ENCODE results near the gene CAPN7. TPM values are rescaled to one million over a fixed set of nuclear protein-coding genes. Genes with fewer than 3 reads are reported as not detected.
A peak's percentile ranks its signal among the peaks of the same experiment; 100 is the strongest.

CAPN7 gene
- total RNA-seq, 2 donors from 2014 or later = 45.1 to 46.7 TPM

DNA sequence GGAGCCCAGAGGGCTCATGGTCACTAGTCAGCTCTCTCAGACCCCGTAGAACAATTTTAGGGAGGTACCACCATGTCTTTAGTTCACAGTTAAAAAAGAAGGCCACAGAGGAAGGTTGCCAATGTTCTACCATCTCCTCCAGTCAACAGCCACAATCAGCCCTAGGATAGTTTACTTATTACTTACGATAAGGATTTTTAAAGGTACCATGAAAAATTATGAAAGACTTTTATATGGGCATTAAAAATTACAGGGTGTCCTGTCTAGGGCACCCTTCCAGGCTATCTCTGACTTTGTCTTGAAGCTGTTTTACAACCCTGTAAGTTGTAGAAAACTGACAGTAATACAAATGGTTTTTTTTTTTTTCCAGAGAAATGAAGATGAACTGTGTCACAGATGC is 57.9 kb downstream of the CAPN7 start:
- TF ChIP-seq, protein P1, sequence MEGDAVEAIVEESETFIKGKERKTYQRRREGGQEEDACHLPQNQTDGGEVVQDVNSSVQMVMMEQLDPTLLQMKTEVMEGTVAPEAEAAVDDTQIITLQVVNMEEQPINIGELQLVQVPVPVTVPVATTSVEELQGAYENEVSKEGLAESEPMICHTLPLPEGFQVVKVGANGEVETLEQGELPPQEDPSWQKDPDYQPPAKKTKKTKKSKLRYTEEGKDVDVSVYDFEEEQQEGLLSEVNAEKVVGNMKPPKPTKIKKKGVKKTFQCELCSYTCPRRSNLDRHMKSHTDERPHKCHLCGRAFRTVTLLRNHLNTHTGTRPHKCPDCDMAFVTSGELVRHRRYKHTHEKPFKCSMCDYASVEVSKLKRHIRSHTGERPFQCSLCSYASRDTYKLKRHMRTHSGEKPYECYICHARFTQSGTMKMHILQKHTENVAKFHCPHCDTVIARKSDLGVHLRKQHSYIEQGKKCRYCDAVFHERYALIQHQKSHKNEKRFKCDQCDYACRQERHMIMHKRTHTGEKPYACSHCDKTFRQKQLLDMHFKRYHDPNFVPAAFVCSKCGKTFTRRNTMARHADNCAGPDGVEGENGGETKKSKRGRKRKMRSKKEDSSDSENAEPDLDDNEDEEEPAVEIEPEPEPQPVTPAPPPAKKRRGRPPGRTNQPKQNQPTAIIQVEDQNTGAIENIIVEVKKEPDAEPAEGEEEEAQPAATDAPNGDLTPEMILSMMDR (IDR thresholded peaks at IDR 0.05) = no peak
- peak; percentile 78 for TF ChIP-seq POLR2AphosphoS5 (IDR thresholded peaks at IDR 0.05)
- Histone ChIP-seq H3K27me3 (replicated peaks; ENCODE audit: insufficient read depth) (no peaks in the 10 kb centered on the region), H3K36me3 (no peaks in the 10 kb centered on the region), H3K4me3 (no peak overlapping the region), H3K4me1 (replicated peaks) (no peaks in the 10 kb centered on the region), H3K9me3 (no peaks in the 10 kb centered on the region), H3K27ac (no peak overlapping the region)
- 13% methylated on average over 2 of the region's 2 CpGs for WGBS
- intact Hi-C loops (cut with DNase I) = no loop called here
- peak; percentile 38 for DNase-seq (ENCODE audit: low spot score)

DNA sequence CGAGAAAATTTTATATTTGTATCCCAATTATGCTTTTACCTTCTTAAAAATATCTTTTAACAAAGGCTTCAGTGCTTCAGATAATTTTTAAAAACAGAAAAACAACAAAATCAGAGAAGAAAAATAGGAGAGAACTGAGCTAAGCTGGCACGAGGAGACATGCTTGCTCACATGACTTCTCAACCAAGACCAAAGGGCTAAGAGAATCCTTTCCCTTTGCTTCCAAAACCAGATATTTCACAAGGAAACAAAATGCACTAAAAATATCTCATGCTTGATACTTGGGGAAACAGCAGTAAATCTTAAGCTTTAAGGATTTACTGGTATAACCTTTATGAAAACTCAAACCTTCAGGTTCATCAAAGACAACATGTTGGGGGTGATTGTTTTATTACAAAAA is 58.4 kb downstream of the CAPN7 start:
- Histone ChIP-seq H3K4me3 (no peak overlapping the region), H3K27me3 (replicated peaks; ENCODE audit: insufficient read depth) (no peaks in the 10 kb centered on the region), H3K9me3 (no peaks in the 10 kb centered on the region), H3K36me3 (no peaks in the 10 kb centered on the region), H3K4me1 (replicated peaks) (no peaks in the 10 kb centered on the region), H3K27ac (no peak overlapping the region)
- TF ChIP-seq, protein P1 (IDR thresholded peaks at IDR 0.05) = no peak
- TF ChIP-seq POLR2AphosphoS5 (IDR thresholded peaks at IDR 0.05) = no peak
- intact Hi-C loops (cut with DNase I) = no loop called here
- no peak for DNase-seq (ENCODE audit: low spot score)
- WGBS = 53% methylated on average over 2 of the region's 2 CpGs

DNA sequence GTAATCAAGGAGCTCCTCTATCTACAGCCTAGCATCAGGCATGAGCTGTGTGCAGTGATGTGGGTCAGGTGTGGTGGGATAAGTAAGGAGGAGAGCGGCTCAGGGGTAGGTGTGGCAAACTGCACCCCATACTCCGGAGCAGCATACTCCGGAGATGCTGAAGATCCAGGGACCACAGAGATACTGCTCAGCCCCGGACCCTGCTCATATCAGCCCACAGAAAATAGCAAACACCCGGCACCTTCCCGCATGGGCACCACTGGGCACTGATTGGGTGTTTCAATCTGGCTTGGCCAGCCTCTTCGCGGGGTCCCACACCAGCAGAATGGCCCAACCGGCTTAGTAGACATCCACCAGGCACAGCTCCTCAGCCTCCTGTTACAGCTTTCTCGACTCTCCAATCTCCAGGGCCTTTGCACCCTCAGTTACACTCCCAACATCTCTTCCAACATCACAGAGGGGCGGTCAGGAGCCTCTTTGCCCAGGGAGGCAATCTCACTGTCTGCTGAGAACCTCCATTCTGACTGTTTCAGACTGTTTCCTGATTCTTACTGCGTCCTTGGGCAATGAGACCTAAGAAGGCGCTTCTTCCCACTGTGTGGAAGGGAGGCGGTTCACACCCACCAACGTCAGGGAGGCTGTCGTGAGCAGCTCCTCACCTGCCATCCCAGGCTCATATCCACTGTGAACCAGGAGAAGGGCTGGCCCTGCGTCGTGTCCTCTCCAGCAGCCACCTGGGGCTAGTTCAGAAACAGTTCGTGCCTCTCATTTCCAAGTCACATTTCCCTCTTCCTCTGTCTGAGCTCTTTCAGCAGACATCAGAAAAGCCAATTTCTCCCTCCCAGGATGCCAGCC is 59.8 kb downstream of the CAPN7 start:
- Histone ChIP-seq H3K9me3 (no peaks in the 10 kb centered on the region), H3K27ac (no peak overlapping the region), H3K27me3 (replicated peaks; ENCODE audit: insufficient read depth) (no peaks in the 10 kb centered on the region), H3K4me3 (no peak overlapping the region), H3K4me1 (replicated peaks) (no peaks in the 10 kb centered on the region), H3K36me3 (no peaks in the 10 kb centered on the region)
- WGBS = 92% methylated on average over 19 of the region's 19 CpGs
- intact Hi-C loops (cut with DNase I) = loop anchor here (5.0 kb wide), 1 partner anchor 59 kb away; the partner anchor contains the start of gene CAPN7
- TF ChIP-seq POLR2AphosphoS5 (IDR thresholded peaks at IDR 0.05) = no peak
- TF ChIP-seq POLR2A (IDR thresholded peaks at IDR 0.05) = no peak
- TF ChIP-seq, protein P1 (IDR thresholded peaks at IDR 0.05) = no peak
- DNase-seq (ENCODE audit: low spot score) = no peak

DNA sequence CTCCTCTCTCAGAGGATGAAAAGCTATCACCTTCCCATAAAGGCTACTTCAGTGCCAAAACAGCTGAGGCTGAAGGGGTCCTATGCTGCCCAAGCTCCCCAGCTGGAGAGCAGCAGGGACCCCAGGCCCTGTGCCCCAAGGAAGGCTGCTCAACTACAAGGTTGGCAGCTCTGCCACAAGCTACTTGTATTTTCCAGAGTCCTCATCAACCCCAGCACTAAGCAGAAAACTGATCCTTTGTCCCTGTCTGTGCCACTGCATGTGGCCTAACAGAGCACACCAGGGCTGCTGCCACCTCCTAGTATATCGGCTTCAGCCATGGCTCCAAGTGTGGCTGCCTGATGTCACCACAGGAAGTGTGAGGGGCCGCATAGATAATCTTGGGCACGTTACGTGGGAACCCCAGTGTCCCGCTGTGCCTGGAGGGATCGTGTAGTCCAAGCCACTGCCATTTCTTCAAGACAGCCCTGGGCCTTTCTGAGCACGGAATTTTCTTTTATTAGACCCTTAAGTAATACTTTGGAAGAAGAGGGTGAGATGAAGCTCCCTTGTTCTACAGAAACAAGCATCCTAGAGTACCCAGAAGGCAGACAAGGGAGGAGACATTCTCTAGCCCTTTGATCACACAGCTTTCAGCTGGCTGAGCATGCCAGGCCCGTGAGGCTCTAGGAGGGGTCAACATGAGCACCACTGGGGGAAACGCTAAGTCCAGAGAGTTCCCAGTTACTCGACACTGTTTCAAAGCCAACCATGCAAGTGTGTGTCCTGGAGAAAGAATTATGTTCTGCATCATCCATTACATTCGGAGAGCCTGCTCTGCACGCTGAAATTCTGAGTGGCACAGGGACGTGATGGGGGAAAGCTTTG is 60.7 kb downstream of the CAPN7 start:
- 90% methylated on average over 13 of the region's 13 CpGs for WGBS
- H3K27ac ChIP-seq = no peak overlapping the region
- TF ChIP-seq, protein P1 (IDR thresholded peaks at IDR 0.05) = no peak
- no peak for TF ChIP-seq POLR2AphosphoS5 (IDR thresholded peaks at IDR 0.05)
- TF ChIP-seq POLR2A (IDR thresholded peaks at IDR 0.05) = no peak
- no peaks in the 10 kb centered on the region for H3K27me3 ChIP-seq (replicated peaks; ENCODE audit: insufficient read depth)
- H3K4me1 ChIP-seq (replicated peaks) = no peaks in the 10 kb centered on the region
- H3K9me3 ChIP-seq = no peaks in the 10 kb centered on the region
- intact Hi-C loops (cut with DNase I) = loop anchor here (5.0 kb wide), 1 partner anchor 59 kb away; the partner anchor contains the start of gene CAPN7
- DNase-seq (ENCODE audit: low spot score) = no peak
- H3K4me3 ChIP-seq = no peak overlapping the region
- no peaks in the 10 kb centered on the region for H3K36me3 ChIP-seq
